Measurements from ENCODE around the gene CRIP1. TPM values are rescaled to one million over a fixed set of nuclear protein-coding genes. Genes with fewer than 3 reads are reported as not detected.

CRIP1 gene
- polyA plus RNA-seq, 1 experiment = 0.90 TPM

DNA sequence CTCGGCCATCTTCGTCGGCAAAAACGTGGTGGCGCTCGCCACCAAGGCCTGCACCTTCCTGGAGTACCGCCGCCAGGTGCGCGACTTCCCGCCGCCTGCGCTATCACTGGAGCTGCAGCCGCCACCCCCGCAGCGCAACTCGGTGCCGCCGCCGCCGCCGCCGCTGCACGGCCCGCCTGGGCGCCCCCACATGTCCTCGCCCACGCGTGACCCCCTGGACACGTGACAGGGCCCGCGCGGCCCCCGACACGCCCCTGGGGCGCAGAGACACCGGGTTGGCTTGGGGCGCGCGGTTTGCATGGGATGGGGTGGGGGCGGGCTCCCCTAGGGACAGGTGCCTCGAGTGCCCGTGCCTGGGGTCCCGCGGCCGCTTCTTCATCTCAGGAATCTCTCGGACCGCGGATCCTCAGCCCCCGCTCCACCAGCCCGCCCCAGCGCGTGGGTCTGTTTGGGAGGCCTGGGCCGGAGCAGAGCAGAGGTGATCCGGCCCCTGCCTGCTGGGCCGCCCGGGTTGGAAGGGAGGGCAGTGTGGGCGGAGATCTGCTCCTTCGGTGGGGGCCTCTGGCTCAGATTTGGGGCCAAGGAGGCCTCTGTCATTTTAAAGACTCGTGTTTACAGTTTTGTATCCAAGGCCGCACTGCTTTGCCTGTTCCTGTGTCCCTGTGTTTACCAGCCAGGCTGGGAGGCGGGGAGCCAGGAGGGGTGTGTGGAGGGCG, 43.0 kb downstream of the CRIP1 start:
- no peak for DNase-seq (ENCODE audit: low read depth)
- ChIA-PET POLR2A (no interaction called here), CTCF (interaction anchor here (0.7 to 4.0 kb wide), 3 partner anchors 13 to 159 kb away, joined by 3 to 19 read pairs (median 16); no protein-coding TSS in a partner anchor)
- H3K27me3 ChIP-seq (ENCODE audit: control insufficient read depth, insufficient read depth, low read length) = no peaks in the 10 kb centered on the region
- TF ChIP-seq, protein P1, sequence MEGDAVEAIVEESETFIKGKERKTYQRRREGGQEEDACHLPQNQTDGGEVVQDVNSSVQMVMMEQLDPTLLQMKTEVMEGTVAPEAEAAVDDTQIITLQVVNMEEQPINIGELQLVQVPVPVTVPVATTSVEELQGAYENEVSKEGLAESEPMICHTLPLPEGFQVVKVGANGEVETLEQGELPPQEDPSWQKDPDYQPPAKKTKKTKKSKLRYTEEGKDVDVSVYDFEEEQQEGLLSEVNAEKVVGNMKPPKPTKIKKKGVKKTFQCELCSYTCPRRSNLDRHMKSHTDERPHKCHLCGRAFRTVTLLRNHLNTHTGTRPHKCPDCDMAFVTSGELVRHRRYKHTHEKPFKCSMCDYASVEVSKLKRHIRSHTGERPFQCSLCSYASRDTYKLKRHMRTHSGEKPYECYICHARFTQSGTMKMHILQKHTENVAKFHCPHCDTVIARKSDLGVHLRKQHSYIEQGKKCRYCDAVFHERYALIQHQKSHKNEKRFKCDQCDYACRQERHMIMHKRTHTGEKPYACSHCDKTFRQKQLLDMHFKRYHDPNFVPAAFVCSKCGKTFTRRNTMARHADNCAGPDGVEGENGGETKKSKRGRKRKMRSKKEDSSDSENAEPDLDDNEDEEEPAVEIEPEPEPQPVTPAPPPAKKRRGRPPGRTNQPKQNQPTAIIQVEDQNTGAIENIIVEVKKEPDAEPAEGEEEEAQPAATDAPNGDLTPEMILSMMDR (IDR thresholded peaks at IDR 0.05; ENCODE audit: insufficient read depth, low read depth, low read length) = no peak
- H3K4me3 ChIP-seq (ENCODE audit: low read depth, low read length) = no peak overlapping the region
- no peaks in the 10 kb centered on the region; the same call in 1 of the 2 replicates for H3K36me3 ChIP-seq (ENCODE audit: control insufficient read depth, insufficient read depth, low read length)

DNA sequence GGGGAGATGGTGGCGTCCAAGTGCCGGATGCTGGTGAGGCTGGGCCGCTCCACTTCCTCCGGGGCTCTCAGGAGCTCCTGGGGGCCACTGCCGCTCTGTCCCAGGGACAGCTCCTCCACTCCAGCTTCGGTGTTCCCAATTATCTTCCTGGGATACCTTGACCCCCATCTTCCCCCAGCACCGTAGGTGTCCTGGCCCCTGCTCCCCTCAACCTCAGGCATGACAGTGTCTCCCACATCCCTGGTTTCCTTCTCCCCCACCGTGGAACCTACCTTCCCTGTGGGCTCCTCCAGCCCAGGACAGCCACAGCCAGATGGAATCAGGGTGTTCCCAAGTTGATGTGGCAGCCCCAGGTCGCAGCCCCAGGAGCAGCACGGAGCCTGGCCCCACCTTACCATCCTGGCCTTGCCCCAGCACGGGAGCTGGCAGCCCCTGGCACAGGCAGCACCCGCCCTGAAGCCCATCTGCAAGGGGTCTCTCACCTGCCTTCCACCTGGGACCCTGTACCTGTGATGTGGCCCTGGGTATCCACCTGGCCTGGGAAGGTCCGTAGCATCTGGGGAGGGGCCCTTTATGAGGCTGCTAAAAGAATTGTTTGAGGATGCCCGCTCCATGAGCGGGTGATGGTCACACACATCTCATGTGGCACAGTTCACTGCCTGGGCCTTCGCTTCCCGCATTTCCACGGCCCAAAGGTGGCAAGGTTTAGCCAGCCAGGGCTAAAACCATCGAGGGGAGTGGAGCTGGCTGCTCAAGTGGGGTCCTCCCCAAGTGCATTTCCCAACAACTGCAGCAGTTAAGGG, 43.8 kb downstream of the CRIP1 start:
- POLR2A ChIA-PET = no interaction called here
- Histone ChIP-seq H3K27me3 (ENCODE audit: control insufficient read depth, insufficient read depth, low read length) (no peaks in the 10 kb centered on the region), H3K4me3 (ENCODE audit: low read depth, low read length) (no peak overlapping the region), H3K36me3 (ENCODE audit: control insufficient read depth, insufficient read depth, low read length) (no peaks in the 10 kb centered on the region; the same call in 1 of the 2 replicates)
- CTCF ChIA-PET = interaction anchor here (2.2 to 4.0 kb wide), 2 partner anchors 41 to 160 kb away, joined by 6 to 16 read pairs; no protein-coding TSS in a partner anchor
- TF ChIP-seq, protein P1 (IDR thresholded peaks at IDR 0.05; ENCODE audit: insufficient read depth, low read depth, low read length) = no peak
- no peak for DNase-seq (ENCODE audit: low read depth)

DNA sequence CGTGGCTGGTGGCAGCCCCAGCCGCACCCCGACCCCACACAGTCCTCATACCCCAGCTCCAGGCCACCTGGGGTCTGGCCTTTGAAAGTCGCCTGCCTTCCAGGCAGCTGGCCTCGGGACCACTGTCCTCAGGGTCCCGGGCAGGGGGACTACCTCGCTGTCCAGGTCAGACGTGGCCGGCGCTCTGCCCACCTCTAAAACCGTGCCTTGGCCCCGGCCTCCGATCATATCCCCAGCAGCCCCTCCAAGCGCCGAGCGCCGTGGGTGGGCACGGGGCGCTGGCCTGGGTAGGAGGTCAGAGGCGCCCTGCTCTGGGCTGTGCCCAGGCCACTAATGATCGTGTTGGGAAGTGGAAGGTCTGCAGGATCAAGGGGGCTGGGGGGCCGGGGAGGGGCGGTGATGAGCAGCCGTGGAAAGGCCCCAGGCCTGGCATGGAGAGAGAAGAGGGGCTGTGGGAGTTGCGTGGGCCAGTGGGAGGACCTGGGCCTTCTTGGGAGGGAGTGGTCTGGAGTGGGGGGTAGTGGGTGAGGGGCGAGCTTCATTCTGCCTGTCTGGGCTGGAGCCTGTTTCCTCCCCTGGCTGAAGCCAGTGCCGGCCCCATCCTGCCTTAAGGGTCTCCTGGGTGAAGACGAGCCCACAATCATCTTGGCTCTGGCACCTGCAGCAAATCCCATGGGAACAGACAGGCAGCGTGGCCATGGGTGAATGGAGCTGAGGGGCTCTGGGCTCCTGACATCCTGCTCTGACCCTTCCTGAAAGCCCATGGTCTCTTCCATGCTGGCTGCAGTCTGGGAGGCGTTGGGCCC, 44.6 kb downstream of the CRIP1 start:
- POLR2A ChIA-PET = no interaction called here
- CTCF ChIA-PET = interaction anchor here (2.2 to 4.0 kb wide), 2 partner anchors 41 to 161 kb away, joined by 6 to 16 read pairs; no protein-coding TSS in a partner anchor
- no peak overlapping the region for H3K4me3 ChIP-seq (ENCODE audit: low read depth, low read length)
- TF ChIP-seq, protein P1 (IDR thresholded peaks at IDR 0.05; ENCODE audit: insufficient read depth, low read depth, low read length) = no peak
- no peaks in the 10 kb centered on the region for H3K27me3 ChIP-seq (ENCODE audit: control insufficient read depth, insufficient read depth, low read length)
- no peak for DNase-seq (ENCODE audit: low read depth)
- no peaks in the 10 kb centered on the region; the same call in 1 of the 2 replicates for H3K36me3 ChIP-seq (ENCODE audit: control insufficient read depth, insufficient read depth, low read length)

DNA sequence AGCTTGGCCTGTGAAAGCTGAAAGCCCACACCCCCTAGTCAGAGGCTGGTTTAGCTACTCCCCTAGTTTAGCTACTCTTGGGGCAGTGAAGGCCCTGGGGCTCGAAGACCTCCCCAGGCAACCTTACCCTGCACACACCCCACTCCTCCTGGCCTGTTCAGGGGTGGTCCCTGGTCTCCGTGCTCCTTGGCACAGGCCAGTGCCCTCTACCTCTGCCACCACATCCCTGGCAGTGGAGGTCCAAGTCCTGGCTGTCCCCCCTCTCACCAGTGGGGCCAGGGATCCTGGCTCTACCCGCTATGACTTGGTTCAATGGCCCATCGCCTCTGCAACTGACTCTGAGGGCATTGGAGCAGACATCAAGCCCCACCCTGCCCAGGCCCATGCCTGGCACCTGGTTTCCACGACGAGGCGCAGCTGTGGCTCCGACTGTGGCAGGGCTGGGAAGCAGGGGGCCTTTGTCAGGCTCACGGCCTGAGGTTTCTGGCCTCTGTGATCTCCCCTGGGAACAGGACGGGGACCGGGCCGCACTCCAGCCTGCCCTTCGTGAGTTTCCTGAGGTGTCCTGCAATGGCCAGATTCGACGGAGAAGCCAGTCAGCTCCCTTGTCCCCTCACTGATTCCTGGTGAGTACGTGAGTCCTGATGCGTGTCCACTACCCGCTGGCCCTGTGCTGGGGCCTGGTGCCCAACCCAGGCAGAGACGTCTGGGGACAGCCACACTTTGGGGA, 45.4 kb downstream of the CRIP1 start:
- CTCF ChIA-PET = interaction anchor here (1.9 to 4.0 kb wide), 3 partner anchors 42 to 161 kb away, joined by 6 to 16 read pairs (median 8); no protein-coding TSS in a partner anchor
- no peaks in the 10 kb centered on the region; the same call in 1 of the 2 replicates for H3K36me3 ChIP-seq (ENCODE audit: control insufficient read depth, insufficient read depth, low read length)
- no peak for DNase-seq (ENCODE audit: low read depth)
- H3K4me3 ChIP-seq (ENCODE audit: low read depth, low read length) = no peak overlapping the region
- TF ChIP-seq, protein P1 (IDR thresholded peaks at IDR 0.05; ENCODE audit: insufficient read depth, low read depth, low read length) = no peak
- POLR2A ChIA-PET = no interaction called here
- no peaks in the 10 kb centered on the region for H3K27me3 ChIP-seq (ENCODE audit: control insufficient read depth, insufficient read depth, low read length)

Data from BJ (cell line).